Mammary epithelial cell (primary cell): ENCODE data around the gene RPL13.

Experiments
- CTCF ChIP-seq, 2 donors: IDR thresholded peaks in 1 of 2; conservative IDR thresholded peaks in 1 of 2; 2 replicates each; pipeline ENCODE4 v1.5.1; 2011 to 2012; ENCODE audit warnings: inconsistent platforms in 2 of 2, low read length in 2 of 2, mild to moderate bottlenecking in 2 of 2, control low read depth in 1 of 2, low read depth in 1 of 2; ENCODE audit not compliant: insufficient read depth in 1 of 2; ENCODE audit errors: extremely low read depth in 1 of 2
- EZH2 ChIP-seq: IDR thresholded peaks from 2 replicates; pipeline ENCODE4 v1.6.1; 2012; ENCODE audit warnings: low read length, inconsistent platforms, borderline replicate concordance

GRCh38 chr16:89607453-89607852 is 47.0 kb downstream of the RPL13 start:
- TF ChIP-seq CTCF (conservative IDR thresholded peaks at IDR 0.05 in 1 of 2, IDR thresholded peaks at IDR 0.05 in 1 of 2; ENCODE audit: extremely low read depth in 1 of 2, insufficient read depth in 1 of 2, low read depth in 1 of 2, low read length in 2 of 2), result no peak
- TF ChIP-seq EZH2, result no peak
